PC-9 (cell line): ENCODE results near the gene ENPP3. TPM values are rescaled to one million over a fixed set of nuclear protein-coding genes. Genes with fewer than 3 reads are reported as not detected.

Experiments used
- BruUV-seq: library from RNA; stranded (reverse); fragments of 400-500 nt; replicated peaks from 2 replicates; lab custom pipeline; 2021; lab: Mats Ljungman, UMichigan
- CTCF ChIA-PET: fragments of 300-600 bp; sonication (Branson Sonifier 250); formaldehyde crosslinking; loops from one replicate; lab custom pipeline; 2022; ENCODE audit warnings: antibody characterized with exemption; lab: Charles Lee
- POLR2A ChIA-PET: fragments of 300-600 bp; sonication (Branson Sonifier 250); formaldehyde crosslinking; loops from one replicate; lab custom pipeline; 2022; ENCODE audit warnings: antibody characterized with exemption; ENCODE audit not compliant: unreplicated experiment; lab: Charles Lee
- DNase-seq, 2 experiments: peaks; one replicate each; pipeline versions ENCODE4 v3.0.0 to v3.0.0-alpha.2; 2015 to 2022; ENCODE audit warnings: mixed read lengths in 1 of 2
- H2AFZ ChIP-seq: fragments of 200-600 bp; sonication (generic); 2 replicates; pipeline ENCODE4 v1.8.1; 2017; ENCODE audit warnings: antibody characterized with exemption
- H3F3A ChIP-seq: fragments of 200-600 bp; sonication (generic); 2 replicates; pipeline ENCODE4 v1.8.1; 2017; ENCODE audit warnings: antibody characterized with exemption, mild to moderate bottlenecking, low read depth; ENCODE audit not compliant: insufficient read depth
- H3K27ac ChIP-seq: fragments of 200-600 bp; sonication (generic); 2 replicates; pipeline ENCODE4 v1.6.1; 2016; ENCODE audit warnings: mixed run types
- H3K27me3 ChIP-seq: fragments of 200-600 bp; sonication (generic); 2 replicates; pipeline ENCODE4 v1.6.1; 2016; ENCODE audit warnings: low read depth, mixed run types; ENCODE audit not compliant: insufficient read depth
- H3K36me3 ChIP-seq: fragments of 200-600 bp; sonication (generic); 2 replicates; pipeline ENCODE4 v1.6.1; 2016; ENCODE audit warnings: low read depth, mixed run types
- H3K4me1 ChIP-seq: fragments of 200-600 bp; sonication (generic); replicated peaks from 2 replicates; pipeline ENCODE4 v1.6.1; 2016; ENCODE audit warnings: mixed run types; ENCODE audit not compliant: insufficient read depth
- H3K4me2 ChIP-seq: fragments of 200-600 bp; sonication (generic); 2 replicates; pipeline ENCODE4 v1.6.1; 2017; ENCODE audit warnings: mixed run types
- H3K4me3 ChIP-seq: fragments of 200-600 bp; sonication (generic); 2 replicates; pipeline ENCODE4 v1.6.1; 2016; ENCODE audit warnings: mixed run types
- H3K79me2 ChIP-seq: fragments of 200-600 bp; sonication (generic); 2 replicates; pipeline ENCODE4 v1.6.1; 2017; ENCODE audit warnings: low read depth, mixed run types
- H3K9me2 ChIP-seq: fragments of 200-600 bp; sonication (generic); 2 replicates; pipeline ENCODE4 v1.8.1; 2017; ENCODE audit warnings: mild to moderate bottlenecking; ENCODE audit not compliant: insufficient read depth
- H3K9me3 ChIP-seq: fragments of 200-600 bp; sonication (generic); 2 replicates; pipeline ENCODE4 v1.8.1; 2016; ENCODE audit warnings: low read depth; ENCODE audit not compliant: insufficient read depth
- H4K20me1 ChIP-seq: fragments of 200-600 bp; sonication (generic); 2 replicates; pipeline ENCODE4 v1.8.1; 2017; ENCODE audit not compliant: insufficient read depth
- CTCF ChIP-seq: fragments of 200-600 bp; sonication (generic); conservative IDR thresholded peaks from 2 replicates; pipeline ENCODE4 v1.6.1; 2017; ENCODE audit warnings: mixed run types, antibody characterized with exemption, mild to moderate bottlenecking, moderate library complexity
- EZH2 ChIP-seq: fragments of 200-600 bp; sonication (generic); IDR thresholded peaks from 2 replicates; pipeline ENCODE4 v1.8.0; 2017; ENCODE audit warnings: antibody characterized with exemption, low read depth
- intact Hi-C: fragments of 100-400 bp; cut with micrococcal nuclease; formaldehyde crosslinking; loops from one replicate; pipeline ENCODE4 v1.10.0; 2022; ENCODE audit not compliant: unreplicated experiment
- total RNA-seq: library from RNA; stranded (reverse); gene quantifications from 2 replicates; pipeline ENCODE4 v1.2.3, GENCODE V29; 2021

ENPP3 gene
- total RNA-seq, 1 experiment from 2014 or later, result not detected

- Histone ChIP-seq H3K4me1 (no peaks in the 10 kb centered on the region), H3K27me3 (no peaks in the 10 kb centered on the region), H3K4me3 (no peak overlapping the region), H3F3A (no peaks in the 10 kb centered on the region), H3K9me3 (no peaks in the 10 kb centered on the region), H3K9me2 (no peaks in the 10 kb centered on the region), H3K27ac (no peak overlapping the region), H4K20me1 (no peaks in the 10 kb centered on the region), H3K79me2 (no peaks in the 10 kb centered on the region), H2AFZ (no peak overlapping the region), H3K36me3 (no peaks in the 10 kb centered on the region), H3K4me2 (no peak overlapping the region)
- POLR2A ChIA-PET, result no interaction called here
- BruUV-seq, result no TSS peak
- no peak for DNase-seq
- CTCF ChIA-PET, result no interaction called here
- TF ChIP-seq CTCF (no peak), EZH2 (no peak)
- intact Hi-C loops, result no loop called here
Measured at GRCh38 chr6:131768964-131769363, 131.9 kb downstream of the ENPP3 start.

- H2AFZ ChIP-seq, result no peak overlapping the region
- no peak for DNase-seq
- no peaks in the 10 kb centered on the region for H3F3A ChIP-seq
- no peaks in the 10 kb centered on the region for H3K4me1 ChIP-seq
- H3K36me3 ChIP-seq, result no peaks in the 10 kb centered on the region
- no peaks in the 10 kb centered on the region for H4K20me1 ChIP-seq
- H3K9me2 ChIP-seq, result no peaks in the 10 kb centered on the region
- POLR2A ChIA-PET, result no interaction called here
- H3K79me2 ChIP-seq, result no peaks in the 10 kb centered on the region
- H3K27ac ChIP-seq, result no peak overlapping the region
- H3K4me2 ChIP-seq, result no peak overlapping the region
- H3K9me3 ChIP-seq, result no peaks in the 10 kb centered on the region
- no peak overlapping the region for H3K4me3 ChIP-seq
- TF ChIP-seq EZH2 (no peak), CTCF (no peak)
- CTCF ChIA-PET, result no interaction called here
- no TSS peak for BruUV-seq
- intact Hi-C loops, result no loop called here
- H3K27me3 ChIP-seq, result no peaks in the 10 kb centered on the region
Measured at GRCh38 chr6:131769385-131770141, 132.5 kb downstream of the ENPP3 start.

DNA sequence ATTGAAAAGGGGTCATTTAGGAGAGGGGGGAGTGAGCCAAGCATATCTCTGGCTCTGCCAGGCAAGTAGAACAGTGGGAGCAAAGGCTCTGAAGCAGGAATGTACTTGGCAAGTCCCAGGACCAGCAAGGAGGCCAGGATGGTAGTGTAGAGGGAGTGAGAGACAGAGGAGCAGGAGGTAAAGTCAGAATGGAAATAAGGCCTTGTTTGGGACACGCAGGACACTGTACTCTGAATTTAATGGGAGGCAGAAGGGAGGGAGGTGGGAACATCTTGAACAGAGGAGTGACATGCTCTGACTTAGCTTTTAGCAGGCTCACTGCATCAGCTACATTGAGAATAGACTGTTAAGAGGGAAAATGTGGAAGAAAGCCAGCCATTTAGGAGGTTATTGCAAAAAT is 133.7 kb downstream of the ENPP3 start:
- TF ChIP-seq EZH2 (no peak), CTCF (no peak)
- Histone ChIP-seq H3K4me2 (no peak overlapping the region), H3K79me2 (no peaks in the 10 kb centered on the region), H4K20me1 (no peaks in the 10 kb centered on the region), H3K27me3 (no peaks in the 10 kb centered on the region), H2AFZ (no peak overlapping the region; the same call in 1 of the 2 replicates), H3K27ac (no peak overlapping the region), H3K9me3 (no peaks in the 10 kb centered on the region), H3K9me2 (no peaks in the 10 kb centered on the region), H3K4me1 (no peaks in the 10 kb centered on the region), H3F3A (no peaks in the 10 kb centered on the region), H3K36me3 (no peaks in the 10 kb centered on the region), H3K4me3 (no peak overlapping the region)
- DNase-seq, result no peak
- intact Hi-C loops, result no loop called here
- no TSS peak for BruUV-seq
- POLR2A ChIA-PET, result no interaction called here
- CTCF ChIA-PET, result no interaction called here
